GM12872 (cell line): ENCODE measurements around the gene CRIP1.

Experiments used
- TF ChIP-seq, protein P1 (sequence below): IDR thresholded peaks from 3 replicates; pipeline ENCODE4 v1.5.1; 2011; ENCODE audit warnings: low read depth, mild to moderate bottlenecking, low read length, moderate library complexity; ENCODE audit not compliant: insufficient read depth

Gene CRIP1, protein sequence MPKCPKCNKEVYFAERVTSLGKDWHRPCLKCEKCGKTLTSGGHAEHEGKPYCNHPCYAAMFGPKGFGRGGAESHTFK

DNA sequence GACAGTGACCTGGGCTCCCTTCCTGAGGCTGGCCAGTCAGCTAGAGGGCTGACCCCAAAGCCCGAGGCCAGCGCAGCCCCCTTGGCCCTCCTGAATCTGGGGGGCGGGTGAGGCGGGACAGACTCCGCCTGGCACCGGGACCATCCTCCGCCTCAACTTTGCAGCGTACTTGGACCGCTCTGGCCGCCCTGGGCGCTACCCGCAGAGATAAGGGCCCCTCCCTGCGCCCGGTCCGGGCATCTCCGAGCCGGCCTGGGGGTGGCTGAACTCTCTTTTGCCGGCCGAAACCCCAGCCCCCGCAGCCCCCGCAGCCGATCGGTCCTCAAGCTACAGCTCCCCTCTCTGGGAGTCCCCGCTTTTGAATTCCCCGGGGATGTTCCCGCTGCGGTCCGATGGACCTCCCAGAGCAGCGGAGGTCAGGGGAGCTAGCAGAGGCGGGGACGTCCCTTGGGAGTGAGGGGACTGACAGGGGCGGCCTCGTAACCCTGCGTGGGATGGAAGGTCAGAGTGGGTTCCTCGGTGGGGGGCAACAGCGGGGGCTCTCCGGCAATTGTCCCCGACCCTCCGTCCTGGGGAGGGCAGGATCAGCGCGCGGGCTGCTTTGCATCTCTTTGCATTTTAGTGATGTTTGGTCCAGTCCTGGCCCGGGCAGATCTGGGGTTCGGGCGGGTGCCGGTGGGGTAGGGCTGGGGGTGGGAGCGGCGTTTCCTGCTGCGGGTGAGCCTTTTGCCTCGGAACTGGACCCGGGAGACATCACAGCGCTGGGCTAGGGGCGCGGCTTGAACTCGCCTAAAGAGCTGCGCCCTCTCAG, at the start of gene CRIP1:
Gene CRIP1, plus strand, starts transcription at position 724 of the 811 bp plus-strand sequence. CDS start 374 bp downstream, outside the sequence.
- TF ChIP-seq, protein P1, sequence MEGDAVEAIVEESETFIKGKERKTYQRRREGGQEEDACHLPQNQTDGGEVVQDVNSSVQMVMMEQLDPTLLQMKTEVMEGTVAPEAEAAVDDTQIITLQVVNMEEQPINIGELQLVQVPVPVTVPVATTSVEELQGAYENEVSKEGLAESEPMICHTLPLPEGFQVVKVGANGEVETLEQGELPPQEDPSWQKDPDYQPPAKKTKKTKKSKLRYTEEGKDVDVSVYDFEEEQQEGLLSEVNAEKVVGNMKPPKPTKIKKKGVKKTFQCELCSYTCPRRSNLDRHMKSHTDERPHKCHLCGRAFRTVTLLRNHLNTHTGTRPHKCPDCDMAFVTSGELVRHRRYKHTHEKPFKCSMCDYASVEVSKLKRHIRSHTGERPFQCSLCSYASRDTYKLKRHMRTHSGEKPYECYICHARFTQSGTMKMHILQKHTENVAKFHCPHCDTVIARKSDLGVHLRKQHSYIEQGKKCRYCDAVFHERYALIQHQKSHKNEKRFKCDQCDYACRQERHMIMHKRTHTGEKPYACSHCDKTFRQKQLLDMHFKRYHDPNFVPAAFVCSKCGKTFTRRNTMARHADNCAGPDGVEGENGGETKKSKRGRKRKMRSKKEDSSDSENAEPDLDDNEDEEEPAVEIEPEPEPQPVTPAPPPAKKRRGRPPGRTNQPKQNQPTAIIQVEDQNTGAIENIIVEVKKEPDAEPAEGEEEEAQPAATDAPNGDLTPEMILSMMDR, result no peak

DNA sequence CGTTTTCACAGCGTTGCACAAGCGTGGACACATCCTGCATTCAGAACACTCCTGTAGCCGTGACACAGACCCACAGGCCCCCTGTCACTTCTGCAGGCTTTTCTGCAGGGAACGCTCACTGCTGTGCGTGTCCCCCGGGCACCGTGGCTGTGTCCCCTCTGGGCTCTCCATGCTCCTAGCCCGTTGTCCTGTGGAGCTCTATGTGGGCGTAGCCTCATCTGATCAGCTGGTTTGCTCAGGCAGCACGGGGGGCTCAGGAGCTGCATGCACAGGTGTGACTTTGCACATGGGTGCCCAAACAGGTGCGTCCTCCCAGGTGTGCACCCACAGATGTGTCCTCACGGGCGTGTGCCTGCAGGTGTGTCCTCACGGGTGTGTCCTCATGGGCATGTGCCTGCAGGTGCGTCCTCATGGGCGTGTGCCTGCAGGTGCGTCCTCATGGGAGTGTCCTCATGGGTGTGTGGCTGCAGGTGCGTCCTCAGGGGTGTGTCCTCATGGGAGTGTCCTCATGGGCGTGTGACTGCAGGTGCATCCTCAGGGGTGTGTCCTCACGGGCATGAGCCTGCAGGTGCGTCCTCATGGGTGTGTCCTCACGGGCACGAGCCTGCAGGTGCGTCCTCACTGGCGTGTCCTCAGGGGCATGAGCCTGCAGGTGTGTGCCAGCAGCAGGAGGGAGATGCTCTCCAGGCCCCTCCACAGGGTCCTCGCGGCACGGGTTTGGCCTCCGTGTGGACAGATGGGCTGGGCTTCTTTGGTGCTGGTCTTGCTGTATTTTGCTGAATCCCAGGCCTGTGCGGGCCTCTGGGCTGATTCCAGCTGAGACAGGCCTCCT, 49.6 kb upstream of the CRIP1 start:
- TF ChIP-seq, protein P1, result no peak

DNA sequence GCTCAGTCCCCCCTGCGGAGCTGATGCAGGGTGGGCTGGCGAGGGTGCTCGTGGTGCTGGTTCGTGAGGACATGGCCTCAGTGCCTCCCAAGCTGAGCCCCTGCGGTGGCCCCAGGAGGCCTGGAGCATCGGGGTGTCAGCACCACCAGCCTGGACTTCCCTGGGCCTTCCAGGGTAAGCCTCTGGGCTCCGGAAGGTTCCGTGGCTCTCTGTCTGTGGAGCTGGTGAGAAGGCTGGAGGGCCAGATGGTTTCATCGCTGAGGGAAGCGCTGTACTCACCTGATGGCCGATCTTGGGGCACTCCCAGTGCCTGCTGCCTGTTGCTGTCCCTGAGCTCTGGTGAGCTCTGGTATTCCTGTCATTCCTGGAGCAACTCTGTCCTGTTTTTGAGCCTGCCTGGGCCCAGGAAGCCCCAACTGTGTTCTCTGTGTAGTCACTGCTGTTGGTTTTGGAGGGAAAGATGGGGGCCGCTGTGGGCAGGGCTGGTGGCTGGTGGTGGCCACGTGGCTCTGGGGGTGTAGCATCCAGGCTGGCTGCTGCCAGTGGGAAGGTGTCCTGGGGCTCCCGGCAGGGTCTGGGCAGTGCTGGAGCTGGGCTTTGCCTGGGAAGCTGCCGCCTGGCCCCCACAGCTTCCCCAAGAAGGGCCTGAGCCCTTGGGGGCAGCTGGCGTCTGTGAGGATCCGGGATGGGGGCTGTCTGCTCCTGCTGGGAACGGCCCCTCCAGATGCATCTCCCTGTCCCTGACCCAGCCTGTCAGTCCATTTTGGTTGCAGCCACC, 48.8 kb upstream of the CRIP1 start:
- TF ChIP-seq, protein P1, result no peak

DNA sequence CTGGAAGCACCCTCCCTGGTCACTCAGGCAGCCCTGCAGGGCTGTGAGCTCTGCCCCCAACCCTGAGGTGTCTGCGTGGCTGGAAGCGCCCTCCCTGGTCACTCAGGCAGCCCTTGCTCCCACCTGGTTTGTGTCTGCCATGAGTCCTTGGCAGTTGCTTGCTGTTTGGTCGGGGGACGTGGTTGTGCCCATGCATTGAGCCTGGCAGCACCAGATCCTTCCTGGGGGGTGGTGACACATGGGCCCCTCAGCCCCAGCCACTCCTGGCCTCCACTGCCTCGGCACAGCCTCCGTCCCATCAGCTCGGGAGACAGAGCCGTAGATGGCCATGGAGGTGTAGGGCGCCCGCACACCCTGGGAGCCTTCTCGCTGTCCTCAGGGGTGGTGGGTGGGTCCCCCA, 47.5 kb upstream of the CRIP1 start:
- TF ChIP-seq, protein P1, result no peak

DNA sequence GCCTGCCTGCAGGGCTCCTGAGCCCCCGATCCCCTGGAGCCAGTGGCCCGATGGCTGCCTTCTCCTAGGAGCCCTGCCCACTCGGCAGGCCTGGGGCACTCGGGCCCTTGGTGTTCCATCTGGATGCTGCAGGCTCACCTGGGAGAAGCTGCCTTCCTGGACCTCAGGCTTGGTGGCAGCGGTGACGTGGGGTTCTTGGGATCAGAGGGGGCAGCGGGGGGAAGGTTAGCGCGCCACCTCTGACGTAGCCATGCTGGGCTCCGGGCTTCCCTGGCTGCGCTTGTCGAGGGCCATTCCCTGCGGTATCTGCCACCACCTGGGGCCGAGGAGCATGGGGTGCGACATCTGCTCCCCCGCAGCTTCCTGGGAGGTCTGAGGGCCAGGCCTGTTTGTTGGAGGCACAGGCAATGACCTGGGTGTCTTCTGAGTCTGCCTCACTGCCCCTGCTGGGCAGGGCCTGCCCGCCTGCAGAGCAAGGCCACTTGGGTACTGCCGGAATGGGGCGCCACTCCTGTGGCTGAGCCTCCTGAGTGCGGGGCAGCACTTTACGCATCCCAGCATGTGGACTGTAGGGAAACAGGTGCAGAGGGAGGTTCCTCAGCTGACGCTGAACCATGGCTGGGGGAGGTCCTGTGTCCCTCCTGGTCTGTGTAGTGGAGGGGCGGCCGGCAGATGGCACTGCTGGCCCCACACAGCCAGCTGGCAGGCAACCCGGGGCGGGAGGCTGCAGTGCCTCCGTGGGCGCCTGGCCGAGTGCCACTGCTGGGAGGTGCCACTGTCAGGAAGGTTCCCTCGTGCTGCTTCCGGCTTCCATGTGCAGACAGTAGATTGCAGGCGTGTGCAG, 46.8 kb upstream of the CRIP1 start:
- TF ChIP-seq, protein P1, result no peak

DNA sequence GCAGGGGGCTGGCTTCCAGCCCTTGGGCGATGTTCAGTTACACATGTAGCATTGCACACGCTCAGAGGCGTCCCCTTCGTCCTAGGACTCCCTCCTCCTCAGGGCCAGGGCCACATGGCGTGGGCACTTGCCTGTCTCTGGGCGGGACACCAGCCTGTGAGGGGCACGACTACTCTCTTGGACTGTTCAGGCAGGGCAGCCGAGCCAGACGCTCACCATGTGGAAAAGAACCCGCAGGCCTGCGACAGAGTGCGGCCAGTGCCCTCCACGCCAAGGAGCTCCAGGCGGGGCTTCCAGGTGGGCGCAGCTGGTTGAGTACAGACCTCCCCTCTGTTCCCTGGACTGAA, 46.2 kb upstream of the CRIP1 start:
- TF ChIP-seq, protein P1, result no peak
